Activated naive CD4-positive, alpha-beta T cell treated with anti-CD3 and anti-CD28 coated beads, Interleukin-2, amount 50 U/mL, for 72 hours (primary cell): ENCODE measurements around the gene ADGRF5. TPM values are rescaled to one million over a fixed set of nuclear protein-coding genes. Genes with fewer than 3 reads are reported as not detected.

Experiments used
- ATAC-seq, 2 donors: fragments of 150-1000 bp; cut with Tn5 transposase; 2 replicates each; pipeline ENCODE4 v1.10.0; 2021; ENCODE audit warnings: mild to moderate bottlenecking in 2 of 2, moderate library complexity in 2 of 2
- DNase-seq, 2 donors: peaks; one replicate each; pipeline ENCODE4 v3.0.0; 2021 to 2022; ENCODE audit warnings: low spot score in 2 of 2
- H3K27ac Mint-ChIP-seq, 2 donors: one replicate each; pipeline ENCODE4 v1.8.0; 2022; ENCODE audit warnings: mild to moderate bottlenecking in 2 of 2, mixed read lengths in 2 of 2
- H3K36me3 Mint-ChIP-seq, 2 donors: one replicate each; pipeline ENCODE4 v1.8.0; 2022; ENCODE audit warnings: mixed read lengths in 2 of 2
- H3K9me3 Mint-ChIP-seq, 2 donors: one replicate each; pipeline ENCODE4 v1.8.0; 2022; ENCODE audit warnings: mixed read lengths in 2 of 2
- total RNA-seq, 2 donors: library from RNA; stranded (reverse); gene quantifications; one replicate each; pipeline ENCODE4 v1.2.3, GENCODE V29; 2022

ADGRF5 gene
- total RNA-seq, 2 donors from 2014 or later, result not detected

DNA sequence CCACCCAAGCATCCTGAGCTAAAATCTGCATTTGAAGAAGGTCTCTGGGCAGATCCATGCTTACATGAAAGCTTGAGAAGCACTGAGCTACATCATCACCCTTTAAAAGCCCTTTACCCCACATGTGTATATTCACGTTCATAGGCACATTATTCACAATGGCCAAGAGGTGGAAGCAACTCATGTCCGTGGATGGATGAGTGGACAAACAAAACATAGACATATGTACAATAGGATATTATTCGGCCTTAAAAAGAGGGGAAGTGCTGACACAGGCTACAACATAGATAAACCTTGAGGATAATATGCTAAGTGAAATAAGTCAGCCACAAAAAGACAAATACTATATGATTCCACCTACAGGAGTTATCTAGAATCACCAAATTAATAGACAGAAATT is 17.6 kb downstream of the ADGRF5 start:
- ATAC-seq, result no peak
- Mint-ChIP-seq H3K9me3 (no peaks in the 10 kb centered on the region), H3K27ac (no peak overlapping the region), H3K36me3 (no peaks in the 10 kb centered on the region)
- DNase-seq, result no peak

DNA sequence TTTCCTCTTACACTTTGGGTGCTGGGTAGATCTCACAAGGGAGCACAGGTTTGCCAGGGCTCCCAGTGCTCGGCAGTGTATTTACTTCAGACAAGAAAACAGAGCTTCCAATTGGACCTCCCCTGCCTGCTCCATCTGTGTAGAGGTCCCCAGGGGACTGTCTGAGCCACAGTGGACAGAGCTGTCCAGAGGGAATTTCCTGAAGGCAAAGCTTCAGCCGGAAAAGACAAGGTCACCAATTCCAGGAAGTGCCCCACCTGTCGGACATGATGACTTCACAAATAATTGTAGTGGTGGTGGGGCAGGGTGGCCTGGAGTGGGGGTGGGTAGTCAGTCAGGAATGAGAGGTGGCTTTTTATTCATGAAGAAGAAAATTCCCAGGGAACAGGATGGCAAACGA is 18.6 kb downstream of the ADGRF5 start:
- no peak for ATAC-seq
- Mint-ChIP-seq H3K27ac (no peak overlapping the region), H3K36me3 (no peaks in the 10 kb centered on the region), H3K9me3 (no peaks in the 10 kb centered on the region)
- DNase-seq, result no peak

DNA sequence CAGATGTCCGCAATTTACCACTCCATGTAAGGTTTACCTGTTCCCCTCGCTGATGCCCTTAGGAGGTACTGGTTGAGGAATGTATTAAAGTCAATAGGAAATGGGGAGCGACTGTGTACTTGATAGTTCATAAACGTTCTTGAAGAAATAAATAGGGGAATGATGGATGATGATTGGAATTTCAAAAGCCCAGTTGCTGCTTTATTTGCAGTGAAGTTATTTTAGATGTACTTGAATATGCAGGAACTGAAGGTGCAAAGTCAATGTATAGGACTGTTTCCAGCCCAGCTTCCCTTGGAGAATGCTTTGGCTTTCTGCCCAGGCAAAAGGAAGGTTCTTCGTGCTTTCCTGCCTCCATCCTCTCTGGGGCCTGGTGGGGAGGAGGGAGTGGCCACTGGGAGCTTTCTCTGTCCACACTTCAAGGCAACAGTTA is 19.8 kb downstream of the ADGRF5 start:
- ATAC-seq (no peak), DNase-seq (no peak)
- Mint-ChIP-seq H3K9me3 (no peaks in the 10 kb centered on the region), H3K36me3 (no peaks in the 10 kb centered on the region), H3K27ac (no peak overlapping the region)

DNA sequence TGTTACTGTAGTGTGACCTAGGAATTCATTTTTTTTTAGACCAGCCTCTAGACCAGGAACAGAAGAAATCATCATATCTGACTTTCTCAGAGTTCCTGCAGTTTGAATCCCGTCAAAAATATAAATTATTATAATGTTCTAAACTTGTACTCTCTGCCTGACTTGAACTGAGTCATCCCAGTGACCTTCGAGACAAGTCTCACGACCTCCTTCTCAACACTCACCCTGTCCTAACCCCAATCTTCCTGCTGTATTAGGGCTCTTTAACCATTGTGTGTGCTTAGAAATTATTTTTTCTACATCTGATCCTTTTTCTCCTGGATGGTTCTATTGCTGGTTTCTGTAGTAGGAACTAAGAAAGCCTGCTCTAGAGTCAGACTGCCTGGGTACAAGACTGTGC is 21.5 kb downstream of the ADGRF5 start:
- H3K36me3 Mint-ChIP-seq, result no peaks in the 10 kb centered on the region
- DNase-seq (no peak), ATAC-seq (no peak)
- no peaks in the 10 kb centered on the region for H3K9me3 Mint-ChIP-seq
- no peak overlapping the region for H3K27ac Mint-ChIP-seq

DNA sequence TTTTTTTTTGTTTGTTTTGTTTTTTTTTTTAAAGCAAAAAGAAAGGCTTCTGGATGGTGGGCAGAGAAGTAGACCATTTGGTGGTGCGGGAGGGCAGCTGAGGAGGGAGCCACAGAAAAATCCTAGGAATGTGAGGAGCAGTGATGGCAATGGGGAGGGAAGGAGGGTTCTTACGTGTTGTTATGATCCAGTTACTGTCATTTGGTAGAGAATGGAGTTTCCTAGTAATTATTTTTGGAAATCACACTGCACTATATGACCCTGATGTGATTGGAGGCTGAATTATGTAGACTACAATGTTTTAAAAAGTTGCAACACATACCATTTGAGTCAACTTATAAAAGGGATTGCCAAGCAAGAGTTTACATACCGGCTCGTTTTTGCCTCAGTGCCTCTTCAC is 22.1 kb downstream of the ADGRF5 start:
- no peaks in the 10 kb centered on the region for H3K9me3 Mint-ChIP-seq

DNA sequence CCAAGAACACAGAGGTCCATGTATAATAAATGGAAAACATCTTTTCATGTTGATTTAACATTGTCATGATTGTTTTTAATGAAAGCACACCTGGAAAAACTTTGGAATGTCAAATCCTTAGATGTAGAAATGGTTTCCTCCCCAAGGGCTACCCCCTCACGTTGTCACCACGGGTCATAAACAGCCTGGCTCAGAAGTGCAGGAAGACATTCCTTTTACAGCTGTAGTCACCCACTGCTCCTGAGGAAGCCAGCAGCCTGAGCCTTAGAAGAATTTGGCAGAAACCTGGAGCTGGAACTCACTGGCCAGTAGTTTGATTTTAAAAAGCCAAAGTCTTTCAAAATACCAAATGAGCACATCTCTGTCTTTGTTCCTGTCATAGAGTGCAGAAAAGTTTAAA is 23.7 kb downstream of the ADGRF5 start:
- Mint-ChIP-seq H3K9me3 (no peaks in the 10 kb centered on the region), H3K36me3 (no peaks in the 10 kb centered on the region), H3K27ac (no peak overlapping the region)
- ATAC-seq (no peak), DNase-seq (no peak)

More for the DNA sequence above, 22.1 kb downstream of the ADGRF5 start:
- Mint-ChIP-seq H3K27ac (no peak overlapping the region), H3K36me3 (no peaks in the 10 kb centered on the region)
- no peak for DNase-seq
- ATAC-seq, result no peak

DNA sequence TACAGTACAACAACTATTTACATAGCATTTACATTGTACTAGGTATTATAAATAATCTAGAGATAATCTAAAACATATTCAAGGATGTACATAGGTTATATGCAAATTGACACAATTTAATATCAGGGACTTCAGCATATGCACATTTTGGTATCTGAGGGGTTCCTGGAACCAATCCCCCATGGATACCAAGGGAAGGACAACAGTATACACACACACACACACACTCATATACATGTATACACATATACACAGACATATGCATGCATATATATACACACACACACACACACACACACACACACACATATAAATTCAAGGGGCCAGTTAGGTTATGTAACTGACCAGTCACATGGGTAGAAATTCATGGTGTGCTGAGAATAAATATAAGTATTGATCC is 24.9 kb downstream of the ADGRF5 start:
- ATAC-seq, result no peak
- H3K9me3 Mint-ChIP-seq, result no peaks in the 10 kb centered on the region
- H3K27ac Mint-ChIP-seq, result no peak overlapping the region
- DNase-seq, result no peak
- no peaks in the 10 kb centered on the region for H3K36me3 Mint-ChIP-seq

DNA sequence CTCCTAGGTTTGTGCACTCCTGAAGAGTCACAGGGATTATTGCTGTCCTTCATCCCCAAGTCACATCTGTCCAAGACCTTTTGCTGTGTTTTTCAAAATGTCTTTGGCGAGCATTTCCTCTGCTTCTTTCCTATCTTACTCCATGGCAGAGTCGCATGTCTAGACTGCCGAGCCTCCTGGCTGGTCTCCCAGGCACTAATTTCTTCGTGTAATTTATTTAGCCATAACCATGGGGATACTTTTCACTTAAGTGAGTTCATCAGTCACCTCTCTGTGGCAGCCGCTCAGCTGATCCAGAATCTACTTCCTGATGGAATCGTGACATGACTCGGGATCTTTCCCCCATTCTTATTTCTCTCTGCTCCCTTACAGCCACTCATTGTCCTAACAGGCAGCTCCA is 25.8 kb downstream of the ADGRF5 start:
- DNase-seq, result no peak
- Mint-ChIP-seq H3K27ac (no peak overlapping the region), H3K9me3 (no peaks in the 10 kb centered on the region), H3K36me3 (no peaks in the 10 kb centered on the region)
- ATAC-seq, result no peak

DNA sequence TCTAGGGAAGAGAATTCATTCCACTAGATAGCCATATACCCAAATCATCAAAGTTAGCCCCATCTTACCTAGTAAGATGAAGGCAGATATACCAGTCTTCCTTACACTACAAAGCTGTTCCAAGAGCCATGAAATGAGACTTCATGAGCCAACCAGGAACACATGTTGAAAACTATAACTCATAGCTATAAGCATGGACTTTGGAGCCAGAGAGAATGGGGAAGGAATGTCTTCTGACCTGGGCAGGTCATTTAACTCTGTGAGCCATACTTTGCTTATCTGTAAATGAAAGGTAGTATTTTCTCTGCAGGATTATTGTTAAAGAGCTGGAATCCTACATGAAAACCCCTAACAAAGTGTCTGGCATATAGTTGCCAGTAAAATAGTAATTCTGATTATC is 27.3 kb downstream of the ADGRF5 start:
- DNase-seq (no peak), ATAC-seq (no peak)
- Mint-ChIP-seq H3K9me3 (no peaks in the 10 kb centered on the region), H3K27ac (no peak overlapping the region), H3K36me3 (no peaks in the 10 kb centered on the region)

DNA sequence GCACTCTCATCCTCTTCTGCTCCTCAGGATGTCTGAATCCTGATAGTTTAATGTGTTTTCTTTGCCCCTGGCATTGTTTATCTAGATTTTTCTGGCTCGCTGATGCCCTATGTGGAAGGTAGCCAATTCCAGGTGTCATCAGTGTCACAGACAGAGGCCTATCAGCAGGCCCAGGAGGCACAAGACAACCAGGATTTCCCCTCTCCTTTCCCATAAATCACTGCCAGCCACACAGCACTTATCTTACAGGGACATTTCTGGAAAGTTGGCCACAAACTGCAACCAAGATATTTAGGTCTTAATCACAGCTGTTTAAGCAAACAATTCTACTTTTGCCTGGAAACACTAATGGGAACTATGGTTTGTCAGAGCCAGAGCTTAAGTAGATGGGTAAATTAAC is 28.1 kb downstream of the ADGRF5 start:
- Mint-ChIP-seq H3K27ac (no peak overlapping the region), H3K36me3 (no peaks in the 10 kb centered on the region)

DNA sequence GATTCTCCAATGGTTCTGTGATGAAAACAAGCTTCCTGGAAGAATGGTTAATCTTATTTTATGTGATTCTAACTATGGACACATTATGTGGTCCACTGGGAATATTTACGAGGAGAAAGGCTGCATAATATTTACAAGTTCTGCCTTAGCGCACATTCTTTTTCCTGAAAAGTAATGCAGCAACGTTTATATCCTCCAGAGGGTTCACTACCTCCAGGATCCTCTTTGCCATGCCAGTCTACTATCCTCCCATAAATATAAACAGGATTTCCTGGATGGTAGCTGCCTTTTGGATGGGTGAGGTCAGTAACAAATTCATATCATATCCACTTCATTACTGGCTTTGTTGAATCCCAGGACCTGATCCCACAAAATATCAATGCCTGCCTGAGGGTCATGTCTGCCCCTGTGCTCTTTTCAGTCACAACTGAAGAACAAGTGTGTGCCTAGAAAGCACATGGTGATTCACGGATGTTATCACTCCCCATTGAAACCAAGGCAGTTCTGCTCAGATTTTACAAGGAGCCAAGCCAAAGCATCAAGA is 30.4 kb downstream of the ADGRF5 start:
- ATAC-seq (no peak), DNase-seq (no peak)
- no peaks in the 10 kb centered on the region for H3K9me3 Mint-ChIP-seq
- no peaks in the 10 kb centered on the region for H3K36me3 Mint-ChIP-seq
- no peak overlapping the region for H3K27ac Mint-ChIP-seq

More for the DNA sequence above, 28.1 kb downstream of the ADGRF5 start:
- DNase-seq (no peak), ATAC-seq (no peak)
- H3K9me3 Mint-ChIP-seq, result no peaks in the 10 kb centered on the region

DNA sequence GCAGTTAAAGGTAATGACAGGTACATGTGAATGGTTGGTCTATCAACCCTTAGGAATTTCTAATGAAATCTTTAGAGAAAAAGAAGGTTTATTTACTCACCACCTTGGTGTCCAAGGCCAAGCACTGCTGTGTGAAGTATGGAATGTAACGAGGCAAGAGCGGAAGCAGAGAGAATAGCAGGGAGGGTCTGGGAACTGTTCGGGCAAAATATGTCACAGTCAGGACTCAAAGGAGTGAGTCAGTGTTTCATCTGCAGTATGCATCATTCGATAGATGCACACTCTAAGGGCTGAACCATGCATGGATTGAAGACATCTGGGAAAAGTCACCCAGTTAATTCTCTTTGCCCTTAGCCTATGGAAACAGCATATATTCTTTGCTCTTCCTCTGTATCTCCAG is 33.2 kb downstream of the ADGRF5 start:
- DNase-seq (no peak), ATAC-seq (no peak)
- Mint-ChIP-seq H3K9me3 (no peaks in the 10 kb centered on the region), H3K27ac (no peak overlapping the region), H3K36me3 (no peaks in the 10 kb centered on the region)

DNA sequence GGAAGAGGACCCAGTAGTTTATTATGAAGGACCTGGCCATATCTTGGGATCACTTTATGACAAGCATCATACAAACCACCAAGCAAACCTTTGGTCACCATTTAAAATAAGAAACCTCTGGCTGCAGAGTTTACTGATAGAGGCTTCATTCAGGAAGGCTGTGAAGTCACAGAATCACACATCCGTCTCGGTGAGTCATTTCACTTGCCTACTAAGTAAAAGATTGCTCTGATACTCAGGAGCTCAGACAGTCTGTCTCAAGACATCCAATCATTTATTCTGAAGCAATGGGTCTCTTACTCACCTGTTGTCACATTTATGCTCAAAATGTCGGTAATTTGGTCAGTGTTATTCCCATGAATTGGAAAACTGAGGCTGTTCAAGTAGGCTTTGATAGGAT is 33.7 kb downstream of the ADGRF5 start:
- ATAC-seq (no peak), DNase-seq (no peak)
- Mint-ChIP-seq H3K36me3 (no peaks in the 10 kb centered on the region), H3K27ac (no peak overlapping the region), H3K9me3 (no peaks in the 10 kb centered on the region)

DNA sequence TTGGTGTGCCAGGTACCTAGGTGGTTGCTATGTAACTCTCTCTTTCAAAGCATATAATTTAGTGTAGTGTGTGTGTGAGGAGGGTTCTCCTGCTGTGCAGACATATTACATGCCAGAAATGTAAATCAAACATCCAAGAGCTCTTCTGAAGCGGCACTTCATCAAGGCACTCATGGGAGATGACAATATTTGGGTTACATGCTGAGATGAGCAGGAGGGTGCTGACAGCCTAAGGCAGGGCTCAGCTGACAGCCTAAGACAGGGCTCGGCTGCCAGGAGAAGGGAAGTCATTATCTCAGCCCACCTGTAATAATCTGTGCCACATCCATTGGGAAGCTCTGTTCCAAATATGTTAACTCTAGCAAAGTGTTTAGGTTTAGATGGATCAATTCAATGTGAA is 39.1 kb downstream of the ADGRF5 start:
- Mint-ChIP-seq H3K27ac (no peak overlapping the region), H3K9me3 (no peaks in the 10 kb centered on the region), H3K36me3 (no peaks in the 10 kb centered on the region)
- ATAC-seq, result no peak
- DNase-seq, result no peak

DNA sequence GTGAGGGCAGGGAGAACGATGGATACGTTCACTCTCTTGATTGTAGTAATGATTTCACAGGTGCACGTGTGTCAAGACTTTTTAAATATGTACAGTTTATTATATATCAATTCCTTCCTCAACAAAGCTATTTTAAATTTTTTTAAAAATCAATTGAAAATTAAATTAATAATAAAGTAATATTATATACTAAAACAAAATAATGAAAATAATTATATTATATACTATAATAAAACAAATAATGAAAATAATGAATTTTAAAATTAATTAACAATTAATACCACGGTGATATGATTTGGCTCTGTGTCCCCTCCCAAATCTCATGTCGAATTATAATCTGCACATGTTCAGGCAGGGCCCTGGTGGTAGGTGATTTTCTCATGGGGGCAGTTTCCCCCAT is 42.7 kb downstream of the ADGRF5 start:
- no peak for ATAC-seq
- Mint-ChIP-seq H3K9me3 (no peaks in the 10 kb centered on the region), H3K27ac (no peak overlapping the region), H3K36me3 (no peaks in the 10 kb centered on the region)
- no peak for DNase-seq

DNA sequence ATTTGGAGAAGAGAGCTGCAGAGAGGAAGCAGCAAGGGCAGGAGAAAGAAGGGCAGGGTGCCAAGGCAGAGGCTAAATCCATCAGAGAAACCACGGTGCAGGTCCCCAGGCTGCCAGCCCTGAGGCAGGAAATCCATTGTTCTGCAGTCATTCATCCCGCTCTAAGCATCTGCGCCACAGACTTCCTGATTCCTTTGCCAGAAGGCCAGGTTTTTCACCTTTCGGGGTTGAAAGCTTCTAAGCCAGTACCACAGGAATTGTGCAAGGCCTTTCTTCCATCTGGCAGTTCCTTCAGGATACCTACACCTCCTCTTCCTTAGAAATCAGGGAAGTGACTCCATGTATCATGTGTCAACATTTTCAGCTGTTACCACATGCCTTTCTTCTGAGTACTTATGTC is 45.6 kb downstream of the ADGRF5 start:
- ATAC-seq (no peak), DNase-seq (no peak)
- Mint-ChIP-seq H3K9me3 (no peaks in the 10 kb centered on the region), H3K27ac (no peak overlapping the region), H3K36me3 (no peaks in the 10 kb centered on the region)

DNA sequence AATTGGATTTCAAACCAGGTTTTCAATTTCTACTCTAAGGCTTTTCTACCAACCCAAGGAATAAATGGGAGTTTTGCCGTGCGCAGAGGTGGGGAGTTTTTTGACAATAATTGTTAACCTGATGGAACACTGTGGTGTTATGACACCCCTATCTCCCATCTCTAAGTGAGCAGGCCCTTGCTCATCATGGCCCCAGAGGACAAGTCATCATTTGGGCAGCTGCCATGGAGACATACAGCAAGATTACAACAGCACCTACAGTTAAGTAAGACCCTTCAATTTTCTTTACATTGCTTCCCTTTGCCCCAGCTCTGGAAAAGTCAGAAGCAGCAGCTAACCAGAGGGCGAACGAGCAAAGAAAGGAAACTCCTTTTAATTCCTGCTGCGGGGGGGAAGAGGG is 54.3 kb downstream of the ADGRF5 start:
- DNase-seq (no peak), ATAC-seq (no peak)
- Mint-ChIP-seq H3K9me3 (no peaks in the 10 kb centered on the region), H3K36me3 (no peaks in the 10 kb centered on the region), H3K27ac (no peak overlapping the region)

DNA sequence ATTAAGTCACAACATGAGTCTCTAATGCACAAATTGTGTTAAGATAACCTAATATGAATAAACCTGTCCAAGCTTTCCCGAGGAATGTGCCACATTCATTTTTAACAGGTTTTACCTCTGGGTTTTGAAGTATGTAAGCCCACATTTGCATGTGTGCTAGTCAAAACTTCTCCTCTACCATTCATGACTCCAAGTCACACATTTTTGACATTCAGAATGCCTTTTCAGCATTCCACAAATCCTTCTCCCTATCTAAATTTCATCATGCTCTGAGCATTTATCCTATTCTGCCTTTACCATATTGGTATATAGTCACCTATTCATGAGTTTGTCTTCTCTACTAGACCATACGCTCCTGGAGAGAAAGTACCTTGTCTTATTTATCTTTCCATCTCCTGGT is 56.5 kb downstream of the ADGRF5 start:
- H3K9me3 Mint-ChIP-seq, result no peaks in the 10 kb centered on the region
- H3K27ac Mint-ChIP-seq, result no peak overlapping the region
- DNase-seq, result no peak

DNA sequence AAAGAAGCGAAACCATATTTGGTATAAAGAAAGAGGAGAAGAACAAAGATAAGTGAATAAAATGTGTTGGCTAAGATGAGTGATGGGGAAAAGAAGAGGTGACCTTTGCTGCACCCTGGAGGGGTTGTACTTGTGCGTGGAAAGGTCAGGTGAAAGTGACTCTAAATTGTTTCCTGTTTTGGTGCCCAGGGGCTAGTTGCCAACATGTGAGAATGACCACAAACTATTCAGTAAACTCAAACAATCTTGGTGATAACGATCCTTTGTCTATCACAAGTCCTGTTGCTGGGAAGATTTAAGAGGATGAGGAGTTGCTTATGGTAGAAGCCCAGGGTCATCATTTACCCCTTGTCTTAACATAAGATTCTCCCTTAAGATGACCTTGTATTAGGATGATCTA is 57.9 kb downstream of the ADGRF5 start:
- DNase-seq, result no peak
- Mint-ChIP-seq H3K36me3 (no peaks in the 10 kb centered on the region), H3K27ac (no peak overlapping the region), H3K9me3 (no peaks in the 10 kb centered on the region)
- no peak for ATAC-seq

More for the DNA sequence above, 56.5 kb downstream of the ADGRF5 start:
- H3K36me3 Mint-ChIP-seq, result no peaks in the 10 kb centered on the region
- no peak for ATAC-seq
